IMR-90 (cell line): ENCODE data around the gene ZNF492. TPM values are rescaled to one million over a fixed set of nuclear protein-coding genes. Genes with fewer than 3 reads are reported as not detected.
"Not testable (repeated sequence)": the region's sequence is repeated elsewhere in the genome, so short reads cannot be mapped to it uniquely, and the experiment has no call there.

Experiments used
- ATAC-seq: fragments of 200-7000 bp; cut with Tn5 transposase; 2 replicates; pipeline ENCODE4 v1.9.1; 2020; ENCODE audit warnings: low read depth, mild to moderate bottlenecking, moderate library complexity
- BruUV-seq: library from RNA; stranded (reverse); fragments of 400-500 nt; replicated peaks from 2 replicates; lab custom pipeline; 2021; lab: Mats Ljungman, UMichigan
- CTCF ChIA-PET: fragments of 300-600 bp; formaldehyde crosslinking; extraction: SDS; loops from one replicate; lab custom pipeline; 2021; ENCODE audit warnings: antibody characterized with exemption; lab: Yijun Ruan, JAX
- POLR2A ChIA-PET: fragments of 300-600 bp; sonication (Branson Sonifier 250); formaldehyde crosslinking; loops from one replicate; lab custom pipeline; 2022; ENCODE audit warnings: antibody characterized with exemption; ENCODE audit not compliant: unreplicated experiment; lab: Charles Lee
- DNase-seq: peaks from one replicate; pipeline ENCODE4 v3.0.0; 2013
- H2AFZ ChIP-seq: replicated peaks from 2 replicates; pipeline ENCODE3; 2013; ENCODE audit warnings: low read length, mild to moderate bottlenecking; ENCODE audit not compliant: poor library complexity
- H2AK5ac ChIP-seq: 2 replicates; pipeline ENCODE4 v1.6.1; 2013; ENCODE audit warnings: low read depth, low read length, inconsistent platforms
- H2AK9ac ChIP-seq: replicated peaks from 2 replicates; pipeline ENCODE3; 2013; ENCODE audit warnings: mild to moderate bottlenecking, low read depth, low read length, moderate library complexity; ENCODE audit not compliant: poor library complexity
- H2BK120ac ChIP-seq: 2 replicates; pipeline ENCODE4 v1.6.1; 2013; ENCODE audit warnings: low read depth, low read length, inconsistent platforms
- H2BK15ac ChIP-seq: 3 replicates; pipeline ENCODE4 v1.6.1; 2013; ENCODE audit warnings: low read depth, low read length, inconsistent platforms
- H2BK20ac ChIP-seq: 2 replicates; pipeline ENCODE4 v1.6.1; 2013; ENCODE audit warnings: low read depth, mild to moderate bottlenecking, inconsistent platforms, low read length, moderate library complexity
- H2BK5ac ChIP-seq: 2 replicates; pipeline ENCODE4 v1.6.1; 2013; ENCODE audit warnings: mild to moderate bottlenecking, low read depth, low read length, inconsistent platforms; ENCODE audit not compliant: poor library complexity, severe bottlenecking
- H3K14ac ChIP-seq: replicated peaks from 2 replicates; pipeline ENCODE4 v1.6.1; 2013; ENCODE audit warnings: low read depth, low read length, inconsistent platforms
- H3K18ac ChIP-seq: 2 replicates; pipeline ENCODE4 v1.6.1; 2013; ENCODE audit warnings: low read depth, low read length, control low read depth
- H3K23ac ChIP-seq: 2 replicates; pipeline ENCODE4 v1.6.1; 2013; ENCODE audit warnings: low read depth, low read length, inconsistent platforms
- H3K27ac ChIP-seq: 2 replicates; pipeline ENCODE4 v1.5.1; 2013; ENCODE audit warnings: mild to moderate bottlenecking, control low read depth, low read length; ENCODE audit not compliant: insufficient read depth
- H3K27me3 ChIP-seq: 2 replicates; pipeline ENCODE4 v1.6.1; 2013; ENCODE audit warnings: low read length; ENCODE audit not compliant: control insufficient read depth, insufficient read depth
- H3K36me3 ChIP-seq: 2 replicates; pipeline ENCODE4 v1.6.1; 2013; ENCODE audit warnings: low read length, mixed read lengths; ENCODE audit not compliant: control insufficient read depth, insufficient read depth
- H3K4ac ChIP-seq: 2 replicates; pipeline ENCODE4 v1.6.1; 2013; ENCODE audit warnings: low read depth, low read length, inconsistent platforms
- H3K4me1 ChIP-seq: 2 replicates; pipeline ENCODE4 v1.6.1; 2013; ENCODE audit warnings: low read length, mixed read lengths; ENCODE audit not compliant: control insufficient read depth, insufficient read depth
- H3K4me2 ChIP-seq: 2 replicates; pipeline ENCODE4 v1.6.1; 2013; ENCODE audit warnings: low read depth, mild to moderate bottlenecking, control low read depth, low read length, moderate library complexity
- H3K4me3 ChIP-seq: 2 replicates; pipeline ENCODE4 v1.5.1; 2013; ENCODE audit warnings: low read depth, mild to moderate bottlenecking, control low read depth, low read length, moderate library complexity; ENCODE audit not compliant: insufficient read depth
- H3K56ac ChIP-seq: 2 replicates; pipeline ENCODE4 v1.6.1; 2013; ENCODE audit warnings: low read length, inconsistent platforms; ENCODE audit not compliant: insufficient read depth; ENCODE audit errors: extremely low read depth
- H3K79me1 ChIP-seq, 2 experiments: 2 replicates each; pipeline ENCODE4 v1.6.1; 2013; ENCODE audit warnings: low read length in 2 of 2, inconsistent platforms in 1 of 2, low read depth in 1 of 2
- H3K9ac ChIP-seq: 2 replicates; pipeline ENCODE4 v1.6.1; 2013; ENCODE audit warnings: low read depth, low read length, control low read depth
- H3K9me1 ChIP-seq: 2 replicates; pipeline ENCODE4 v1.6.1; 2013; ENCODE audit warnings: low read length, inconsistent platforms; ENCODE audit not compliant: insufficient read depth
- H3K9me3 ChIP-seq: 2 replicates; pipeline ENCODE4 v1.6.1; 2013; ENCODE audit warnings: low read length; ENCODE audit not compliant: control insufficient read depth, insufficient read depth
- H4K20me1 ChIP-seq: 2 replicates; pipeline ENCODE4 v1.6.1; 2013; ENCODE audit warnings: low read length, inconsistent platforms; ENCODE audit not compliant: insufficient read depth
- H4K5ac ChIP-seq: 2 replicates; pipeline ENCODE4 v1.6.1; 2013; ENCODE audit warnings: mild to moderate bottlenecking, low read depth, low read length, control low read depth
- H4K8ac ChIP-seq, 2 experiments: 2 replicates each; pipeline ENCODE4 v1.6.1; 2013; ENCODE audit warnings: low read depth in 2 of 2, low read length in 2 of 2, control low read depth in 1 of 2, inconsistent platforms in 1 of 2
- H4K91ac ChIP-seq: 2 replicates; pipeline ENCODE4 v1.6.1; 2013; ENCODE audit warnings: low read depth, low read length, inconsistent platforms; ENCODE audit not compliant: insufficient read depth
- WGBS, 2 experiments: methylation state at CpG; one replicate each; pipeline versions ENCODE4 v1.1.5 to v1.1.7; 2013; ENCODE audit warnings: missing lambda C conversion rate in 2 of 2; ENCODE audit not compliant: insufficient read length in 1 of 2; ENCODE audit errors: extremely low coverage in 2 of 2; 5-methylcytosine and 5-hydroxymethylcytosine counted together
- dilution Hi-C: fragments of 300-500 bp; cut with HindIII; formaldehyde crosslinking; loops from one replicate; pipeline ENCODE4 v1.14.3; 2018; ENCODE audit warnings: low sequenced_read_pairs; ENCODE audit not compliant: unreplicated experiment
- in situ Hi-C: fragments of 300-500 bp; cut with MboI; formaldehyde crosslinking; loops from 3 replicates; pipeline ENCODE4 v1.14.3; 2019; ENCODE audit warnings: low sequenced_read_pairs, inconsistent platforms, mixed read lengths
- intact Hi-C: fragments of 100-400 bp; cut with micrococcal nuclease; formaldehyde crosslinking; loops from 2 replicates; pipeline ENCODE4 v1.10.0; 2022
- polyA plus RNA-seq, 3 experiments: library from polyadenylated mRNA; depleted of rRNA; stranded (reverse); fragments of >200 nt; gene quantifications; 2 replicates each; pipeline ENCODE4 v1.2.3, GENCODE V29; 2012; ENCODE audit warnings: low replicate concordance in 1 of 3
- total RNA-seq: library from RNA; depleted of rRNA; stranded (reverse); fragments of >200 nt; gene quantifications from 2 replicates; pipeline ENCODE4 v1.2.3, GENCODE V29; 2012

ZNF492 gene
- total and polyA plus RNA-seq, 2 of the 4 experiments (the other 2 are of a cell fraction), result 0.19 to 1.3 TPM

DNA sequence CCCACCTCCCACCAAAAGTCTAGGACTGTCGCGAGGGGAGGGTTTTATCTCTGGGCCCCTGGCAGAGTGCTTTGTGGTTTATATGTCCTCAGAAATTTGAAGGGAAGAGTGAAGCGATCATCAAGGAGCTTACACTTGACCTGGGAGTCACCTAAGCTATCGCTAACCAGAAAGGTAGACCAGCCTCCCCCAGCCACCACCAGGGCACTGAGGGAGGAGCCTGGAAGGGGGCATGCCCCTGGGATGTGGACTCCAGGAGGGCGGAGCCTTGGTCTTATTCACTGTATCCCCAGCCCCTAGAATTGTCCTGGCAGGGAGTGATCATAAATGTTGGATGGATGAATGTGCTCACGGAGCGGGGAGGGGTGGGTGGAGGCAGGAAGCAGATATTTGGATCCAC is 16.9 kb upstream of the ZNF492 start:
- CTCF ChIA-PET, result not testable (repeated sequence)

More for the DNA sequence above, 16.9 kb upstream of the ZNF492 start:
- H3K18ac ChIP-seq, H3K4ac ChIP-seq, H3K4me2 ChIP-seq, H2AK5ac ChIP-seq, dilution Hi-C loops, H3K9ac ChIP-seq, H3K79me1 ChIP-seq, H3K56ac ChIP-seq, H4K91ac ChIP-seq, H4K20me1 ChIP-seq, POLR2A ChIA-PET, H2BK120ac ChIP-seq, H2AFZ ChIP-seq, intact Hi-C loops, ATAC-seq, H3K9me1 ChIP-seq, H3K27me3 ChIP-seq, DNase-seq, H3K4me3 ChIP-seq, H3K23ac ChIP-seq, H4K8ac ChIP-seq, H2AK9ac ChIP-seq, H3K14ac ChIP-seq, H4K5ac ChIP-seq, BruUV-seq, H2BK20ac ChIP-seq, H2BK15ac ChIP-seq, in situ Hi-C loops, H3K4me1 ChIP-seq, H3K36me3 ChIP-seq, H2BK5ac ChIP-seq, H3K27ac ChIP-seq: not testable (repeated sequence)
- H3K9me3 ChIP-seq, result peaks cover 27% of the 10 kb centered on the region
- no CpG with 5 or more reads among the region's 7 CpGs for WGBS, 2 experiments
